ENCODE results near the gene PSPC1.
"Not testable (repeated sequence)": the region's sequence is repeated elsewhere in the genome, so short reads cannot be mapped to it uniquely, and the experiment has no call there.

Gene PSPC1

GRCh38 chr13:19782727-19783682, at the start of gene PSPC1:
PSPC1 (minus strand) TSS chr13:19782945; CDS start chr13:19782757, 188 bp downstream.
- not testable (repeated sequence) for H3K9me3 ChIP-seq (ENCODE audit: control insufficient read depth, insufficient read depth, low read length); H3K9me2 ChIP-seq (replicated peaks; ENCODE audit: control insufficient read depth, low read length); H4K20me1 ChIP-seq (ENCODE audit: control insufficient read depth, insufficient read depth, low read depth, low read length); H3F3A ChIP-seq (ENCODE audit: control insufficient read depth, insufficient read depth); H3K27me3 ChIP-seq (ENCODE audit: control insufficient read depth, low read length)
- Histone ChIP-seq H3K4me2 (ENCODE audit: low read length) (peak within 1 kb of the TSS; percentile 60), H3K4me1 (ENCODE audit: control insufficient read depth, low read length) (peaks cover 11% of the 10 kb centered on the region), H3K36me3 (ENCODE audit: control insufficient read depth, low read length) (peaks cover 20% of the 10 kb centered on the region), H3K27ac (ENCODE audit: low read depth, low read length) (peak within 1 kb of the TSS; percentile 71), H3K79me2 (ENCODE audit: control insufficient read depth, low read length) (peaks cover 24% of the 10 kb centered on the region), H3K4me3 (ENCODE audit: low read length) (peak within 1 kb of the TSS; percentile 88)

GRCh38 chr13:19822673-19823072, 39.9 kb upstream of the PSPC1 start:
- no peaks in the 10 kb centered on the region for H3K9me3 ChIP-seq (ENCODE audit: control insufficient read depth, insufficient read depth, low read length)
- no peak for TF ChIP-seq EZH2phosphoT487 (IDR thresholded peaks at IDR 0.05; ENCODE audit: borderline replicate concordance, low read length)
- no peaks in the 10 kb centered on the region for H3K9me2 ChIP-seq (replicated peaks; ENCODE audit: control insufficient read depth, low read length)
- H3K27me3 ChIP-seq (ENCODE audit: control insufficient read depth, low read length) = no peaks in the 10 kb centered on the region
- H3K36me3 ChIP-seq (ENCODE audit: control insufficient read depth, low read length) = peaks cover 36% of the 10 kb centered on the region
- H3K4me3 ChIP-seq (ENCODE audit: low read length) = no peak overlapping the region
- no peak overlapping the region for H3K4me2 ChIP-seq (ENCODE audit: low read length)
- H3K4me1 ChIP-seq (ENCODE audit: control insufficient read depth, low read length) = no peaks in the 10 kb centered on the region
- H3F3A ChIP-seq (ENCODE audit: control insufficient read depth, insufficient read depth) = no peaks in the 10 kb centered on the region
- H4K20me1 ChIP-seq (ENCODE audit: control insufficient read depth, insufficient read depth, low read depth, low read length) = no peaks in the 10 kb centered on the region
- no peak overlapping the region for H3K27ac ChIP-seq (ENCODE audit: low read depth, low read length)
- H3K79me2 ChIP-seq (ENCODE audit: control insufficient read depth, low read length) = no peaks in the 10 kb centered on the region

GRCh38 chr13:19818223-19818842, 35.6 kb upstream of the PSPC1 start:
- no peaks in the 10 kb centered on the region for H3K4me1 ChIP-seq (ENCODE audit: control insufficient read depth, low read length)
- H3K79me2 ChIP-seq (ENCODE audit: control insufficient read depth, low read length) = no peaks in the 10 kb centered on the region
- H3K4me2 ChIP-seq (ENCODE audit: low read length) = no peak overlapping the region
- no peaks in the 10 kb centered on the region for H3K9me3 ChIP-seq (ENCODE audit: control insufficient read depth, insufficient read depth, low read length)
- H3K36me3 ChIP-seq (ENCODE audit: control insufficient read depth, low read length) = peaks cover 24% of the 10 kb centered on the region
- H3K27me3 ChIP-seq (ENCODE audit: control insufficient read depth, low read length) = no peaks in the 10 kb centered on the region
- no peaks in the 10 kb centered on the region for H4K20me1 ChIP-seq (ENCODE audit: control insufficient read depth, insufficient read depth, low read depth, low read length)
- H3K9me2 ChIP-seq (replicated peaks; ENCODE audit: control insufficient read depth, low read length) = no peaks in the 10 kb centered on the region
- no peaks in the 10 kb centered on the region for H3F3A ChIP-seq (ENCODE audit: control insufficient read depth, insufficient read depth)
- no peak for TF ChIP-seq EZH2phosphoT487 (IDR thresholded peaks at IDR 0.05; ENCODE audit: borderline replicate concordance, low read length)
- peak; percentile 77 for TF ChIP-seq CTCF (IDR thresholded peaks at IDR 0.05; ENCODE audit: low read depth, low read length, poor library complexity, severe bottlenecking)
- H3K27ac ChIP-seq (ENCODE audit: low read depth, low read length) = no peak overlapping the region
- no peak overlapping the region for H3K4me3 ChIP-seq (ENCODE audit: low read length)

GRCh38 chr13:19817510-19818158, 34.9 kb upstream of the PSPC1 start:
- H3K9me2 ChIP-seq (replicated peaks; ENCODE audit: control insufficient read depth, low read length) = no peaks in the 10 kb centered on the region
- H3K4me3 ChIP-seq (ENCODE audit: low read length) = no peak overlapping the region
- TF ChIP-seq CTCF (IDR thresholded peaks at IDR 0.05; ENCODE audit: low read depth, low read length, poor library complexity, severe bottlenecking) (no peak), EZH2phosphoT487 (IDR thresholded peaks at IDR 0.05; ENCODE audit: borderline replicate concordance, low read length) (no peak)
- no peaks in the 10 kb centered on the region for H3F3A ChIP-seq (ENCODE audit: control insufficient read depth, insufficient read depth)
- no peaks in the 10 kb centered on the region for H3K4me1 ChIP-seq (ENCODE audit: control insufficient read depth, low read length)
- H3K27me3 ChIP-seq (ENCODE audit: control insufficient read depth, low read length) = no peaks in the 10 kb centered on the region
- H3K79me2 ChIP-seq (ENCODE audit: control insufficient read depth, low read length) = no peaks in the 10 kb centered on the region
- H4K20me1 ChIP-seq (ENCODE audit: control insufficient read depth, insufficient read depth, low read depth, low read length) = no peaks in the 10 kb centered on the region
- H3K9me3 ChIP-seq (ENCODE audit: control insufficient read depth, insufficient read depth, low read length) = no peaks in the 10 kb centered on the region
- no peak overlapping the region for H3K4me2 ChIP-seq (ENCODE audit: low read length)
- no peak overlapping the region for H3K27ac ChIP-seq (ENCODE audit: low read depth, low read length)
- peaks cover 21% of the 10 kb centered on the region for H3K36me3 ChIP-seq (ENCODE audit: control insufficient read depth, low read length)

Measured in DOHH2 (cell line).